Neural cell (in vitro differentiated cells): ENCODE results near the gene LARGE1.

Source experiments
- CTCF ChIP-seq: fragments of 450-650 bp; IDR thresholded peaks from 2 replicates; pipeline ENCODE4 v1.5.1; 2014; ENCODE audit warnings: antibody characterized with exemption, mild to moderate bottlenecking, moderate library complexity; ENCODE audit not compliant: poor library complexity, severe bottlenecking
- EP300 ChIP-seq: fragments of 450-650 bp; conservative IDR thresholded peaks from 2 replicates; pipeline ENCODE4 v1.6.1; 2014; ENCODE audit warnings: antibody characterized with exemption, mild to moderate bottlenecking, moderate library complexity; ENCODE audit not compliant: poor library complexity, severe bottlenecking
- EZH2 ChIP-seq: fragments of 200-600, 300-800 bp; shearing (Covaris generic), sonication (generic); IDR thresholded peaks from 2 replicates; pipeline ENCODE4 v1.6.1; 2014; ENCODE audit warnings: antibody characterized with exemption, low read length, borderline replicate concordance, mild to moderate bottlenecking; ENCODE audit not compliant: insufficient read depth, poor library complexity, severe bottlenecking
- POLR2AphosphoS5 ChIP-seq: IDR thresholded peaks from 2 replicates; pipeline ENCODE4 v1.6.1; 2012
- RAD21 ChIP-seq: fragments of 450-650 bp; conservative IDR thresholded peaks from 2 replicates; pipeline ENCODE4 v1.6.1; 2014; ENCODE audit warnings: antibody characterized with exemption, mild to moderate bottlenecking, moderate library complexity
- SMC3 ChIP-seq: fragments of 450-650 bp; conservative IDR thresholded peaks from 2 replicates; pipeline ENCODE4 v1.6.1; 2014; ENCODE audit warnings: antibody characterized with exemption, mild to moderate bottlenecking, moderate library complexity; ENCODE audit not compliant: poor library complexity
- TAF1 ChIP-seq: IDR thresholded peaks from 2 replicates; pipeline ENCODE4 v1.6.1; 2012; ENCODE audit warnings: low read depth

- no peak for TF ChIP-seq CTCF
- no peak for TF ChIP-seq EP300
- TF ChIP-seq SMC3: no peak
- TF ChIP-seq POLR2AphosphoS5: no peak
- no peak for TF ChIP-seq TAF1
- TF ChIP-seq EZH2: no peak
- no peak for TF ChIP-seq RAD21
Measured at GRCh38 chr22:33743756-33744155, 176.5 kb downstream of the LARGE1 start.
